H9 (cell line): Measurements from ENCODE around the gene GALNT10. TPM values are rescaled to one million over a fixed set of nuclear protein-coding genes. Genes with fewer than 3 reads are reported as not detected.

Experiments
- DNase-seq: peaks from one replicate; pipeline ENCODE4 v3.0.0-alpha.2; 2017
- H2AFZ ChIP-seq: one replicate; pipeline ENCODE4 v1.6.1; 2013; ENCODE audit warnings: mild to moderate bottlenecking, low read length, control low read depth, moderate library complexity
- H2AK5ac ChIP-seq: 2 replicates; pipeline ENCODE4 v1.6.1; 2013; ENCODE audit warnings: low read length, control low read depth, mixed read lengths; ENCODE audit not compliant: insufficient read length
- H2BK120ac ChIP-seq: one replicate; pipeline ENCODE4 v1.6.1; 2013; ENCODE audit warnings: low read depth, mild to moderate bottlenecking, low read length, control low read depth, inconsistent platforms; ENCODE audit not compliant: poor library complexity, severe bottlenecking
- H2BK12ac ChIP-seq: 2 replicates; pipeline ENCODE4 v1.6.1; 2013; ENCODE audit warnings: low read length, control low read depth, mixed read lengths, low read depth; ENCODE audit not compliant: insufficient read length
- H2BK15ac ChIP-seq: 2 replicates; pipeline ENCODE4 v1.6.1; 2013; ENCODE audit warnings: low read depth, low read length, control low read depth
- H2BK20ac ChIP-seq: one replicate; pipeline ENCODE4 v1.6.1; 2013; ENCODE audit warnings: low read depth, mild to moderate bottlenecking, low read length, control low read depth, inconsistent platforms; ENCODE audit not compliant: poor library complexity, severe bottlenecking
- H2BK5ac ChIP-seq: 2 replicates; pipeline ENCODE4 v1.6.1; 2013; ENCODE audit warnings: low read length, control low read depth, mixed read lengths; ENCODE audit not compliant: insufficient read length
- H3K14ac ChIP-seq: 2 replicates; pipeline ENCODE4 v1.6.1; 2013; ENCODE audit warnings: low read length, control low read depth; ENCODE audit not compliant: insufficient read depth
- H3K18ac ChIP-seq: 2 replicates; pipeline ENCODE4 v1.6.1; 2013; ENCODE audit warnings: low read depth, mild to moderate bottlenecking, mixed read lengths, low read length, control low read depth; ENCODE audit not compliant: insufficient read length
- H3K23ac ChIP-seq: 2 replicates; pipeline ENCODE4 v1.6.1; 2013; ENCODE audit warnings: low read length, control low read depth, mixed read lengths, low read depth; ENCODE audit not compliant: insufficient read length
- H3K23me2 ChIP-seq: 2 replicates; pipeline ENCODE4 v1.6.1; 2013; ENCODE audit warnings: low read depth, mild to moderate bottlenecking, mixed read lengths, low read length, control low read depth; ENCODE audit not compliant: insufficient read length, poor library complexity, severe bottlenecking
- H3K27ac ChIP-seq: 2 replicates; pipeline ENCODE4 v1.5.1; 2013; ENCODE audit warnings: low read length, control low read depth, mixed read lengths, low read depth; ENCODE audit not compliant: insufficient read length
- H3K27me3 ChIP-seq: 2 replicates; pipeline ENCODE4 v1.6.1; 2013; ENCODE audit warnings: low read length, control low read depth, inconsistent platforms; ENCODE audit not compliant: insufficient read depth
- H3K4ac ChIP-seq: 2 replicates; pipeline ENCODE4 v1.6.1; 2013; ENCODE audit warnings: low read depth, mild to moderate bottlenecking, control low read depth, inconsistent platforms, low read length, moderate library complexity
- H3K4me1 ChIP-seq: 2 replicates; pipeline ENCODE4 v1.6.1; 2013; ENCODE audit warnings: low read length, control low read depth, inconsistent platforms; ENCODE audit not compliant: insufficient read depth
- H3K4me2 ChIP-seq: 2 replicates; pipeline ENCODE4 v1.6.1; 2013; ENCODE audit warnings: low read length, control low read depth, mixed read lengths; ENCODE audit not compliant: insufficient read length, insufficient read depth
- H3K56ac ChIP-seq: 2 replicates; pipeline ENCODE4 v1.6.1; 2013; ENCODE audit warnings: low read depth, mild to moderate bottlenecking, mixed read lengths, low read length, control low read depth; ENCODE audit not compliant: insufficient read length
- H3K79me1 ChIP-seq: 2 replicates; pipeline ENCODE4 v1.6.1; 2013; ENCODE audit warnings: low read depth, mild to moderate bottlenecking, moderate library complexity, low read length, control low read depth, inconsistent platforms; ENCODE audit not compliant: insufficient read depth, poor library complexity, severe bottlenecking
- H3K79me2 ChIP-seq: 2 replicates; pipeline ENCODE4 v1.6.1; 2013; ENCODE audit warnings: low read length, control low read depth, inconsistent platforms; ENCODE audit not compliant: insufficient read depth
- H3K9ac ChIP-seq: 2 replicates; pipeline ENCODE4 v1.6.1; 2013; ENCODE audit warnings: low read length, control low read depth, mixed read lengths; ENCODE audit not compliant: insufficient read length; ENCODE audit errors: extremely low read depth
- H3K9me3 ChIP-seq: one replicate; pipeline ENCODE4 v1.6.1; 2013; ENCODE audit warnings: low read depth, low read length, inconsistent platforms; ENCODE audit not compliant: control insufficient read depth
- H3T11ph ChIP-seq: one replicate; pipeline ENCODE4 v1.6.1; 2013; ENCODE audit warnings: mild to moderate bottlenecking, low read length, control low read depth, inconsistent platforms
- H4K20me1 ChIP-seq: one replicate; pipeline ENCODE4 v1.6.1; 2013; ENCODE audit not compliant: control insufficient read depth, insufficient read length, insufficient read depth
- H4K5ac ChIP-seq: 2 replicates; pipeline ENCODE4 v1.6.1; 2013; ENCODE audit warnings: low read depth, mild to moderate bottlenecking, mixed read lengths, low read length, control low read depth; ENCODE audit not compliant: insufficient read length
- H4K8ac ChIP-seq: replicated peaks from 2 replicates; pipeline ENCODE4 v1.6.1; 2013; ENCODE audit warnings: low read length, control low read depth, mixed read lengths, low read depth; ENCODE audit not compliant: insufficient read length
- H4K91ac ChIP-seq: 2 replicates; pipeline ENCODE4 v1.6.1; 2013; ENCODE audit warnings: low read depth, mild to moderate bottlenecking, moderate library complexity, mixed read lengths, low read length, control low read depth; ENCODE audit not compliant: insufficient read length
- H3K27ac Mint-ChIP-seq, 3 experiments: 2 replicates in 2 of 3; 3 replicates in 1 of 3; pipeline ENCODE4 v1.8.0; 2020 to 2021; ENCODE audit warnings: mixed read lengths in 3 of 3, mild to moderate bottlenecking in 1 of 3, moderate library complexity in 1 of 3
- H3K27me3 Mint-ChIP-seq: 2 replicates; pipeline ENCODE4 v1.8.0; 2021; ENCODE audit warnings: low read depth, mild to moderate bottlenecking, moderate library complexity, mixed read lengths
- H3K36me3 Mint-ChIP-seq, 3 experiments: 2 replicates in 2 of 3; 3 replicates in 1 of 3; pipeline ENCODE4 v1.8.0; 2020 to 2021; ENCODE audit warnings: low read depth in 3 of 3, mixed read lengths in 3 of 3; ENCODE audit not compliant: insufficient read depth in 1 of 3
- H3K4me1 Mint-ChIP-seq, 2 experiments: 2 replicates each; pipeline ENCODE4 v1.8.0; 2020; ENCODE audit warnings: mixed read lengths in 2 of 2
- H3K4me3 Mint-ChIP-seq, 2 experiments: 2 replicates in 1 of 2; 3 replicates in 1 of 2; pipeline ENCODE4 v1.8.0; 2020 to 2021; ENCODE audit warnings: mild to moderate bottlenecking in 2 of 2, mixed read lengths in 2 of 2, moderate library complexity in 1 of 2
- H3K9me3 Mint-ChIP-seq, 2 experiments: 2 replicates in 1 of 2; 3 replicates in 1 of 2; pipeline ENCODE4 v1.8.0; 2020; ENCODE audit warnings: mild to moderate bottlenecking in 2 of 2, mixed read lengths in 2 of 2, moderate library complexity in 1 of 2
- CTCF ChIP-seq: fragments of 200-600 bp; sonication (generic); conservative IDR thresholded peaks from 3 replicates; pipeline ENCODE4 v1.8.0; 2021; ENCODE audit warnings: antibody characterized with exemption, mild to moderate bottlenecking
- total RNA-seq: library from RNA; stranded (reverse); gene quantifications from 2 replicates; pipeline ENCODE4 v1.2.1, GENCODE V29; 2021

The GALNT10 gene
- total RNA-seq, 1 experiment from 2014 or later = 15.4 TPM

- H3K56ac ChIP-seq = no peak overlapping the region
- DNase-seq = no peak
- H2BK120ac ChIP-seq = no peak overlapping the region
- no peak overlapping the region for H2BK20ac ChIP-seq
- no peaks in the 10 kb centered on the region for H3K79me2 ChIP-seq
- Mint-ChIP-seq H3K36me3 (no peaks in the 10 kb centered on the region), H3K27me3 (peaks cover 2% of the 10 kb centered on the region; the same call in 1 of the 2 replicates), H3K4me3 (no peak overlapping the region), H3K27ac (no peak overlapping the region), H3K9me3 (no peaks in the 10 kb centered on the region), H3K4me1 (peaks cover 26 to 33% of the 10 kb centered on the region in 2 experiments)
- no peak overlapping the region for H3K4me2 ChIP-seq
- H2AK5ac ChIP-seq = no peak overlapping the region
- H3K23me2 ChIP-seq = no peaks in the 10 kb centered on the region
- H4K8ac ChIP-seq = no peak overlapping the region
- no peak overlapping the region for H2BK12ac ChIP-seq
- peaks cover 3% of the 10 kb centered on the region; the same call in 1 of the 2 replicates for H3K4me1 ChIP-seq
- H4K20me1 ChIP-seq = no peaks in the 10 kb centered on the region
- H3T11ph ChIP-seq = no peak overlapping the region
- H2AFZ ChIP-seq = no peak overlapping the region
- no peak overlapping the region for H4K5ac ChIP-seq
- no peak overlapping the region for H3K9ac ChIP-seq
- no peak overlapping the region for H3K14ac ChIP-seq
- no peak overlapping the region for H4K91ac ChIP-seq
- no peak overlapping the region for H3K18ac ChIP-seq
- H3K9me3 ChIP-seq = no peaks in the 10 kb centered on the region
- no peak overlapping the region for H2BK15ac ChIP-seq
- no peak overlapping the region for H3K23ac ChIP-seq
- no peak overlapping the region for H3K27ac ChIP-seq
- TF ChIP-seq CTCF = no peak
- no peak overlapping the region for H2BK5ac ChIP-seq
- no peak overlapping the region for H3K4ac ChIP-seq
- no peaks in the 10 kb centered on the region for H3K27me3 ChIP-seq
- no peaks in the 10 kb centered on the region for H3K79me1 ChIP-seq
These were observed 31.2 kb upstream of the GALNT10 start for GRCh38 chr5:154159343-154159742.
